HepG2 (cell line): Measurements from ENCODE around the gene PHF2. TPM values are rescaled to one million over a fixed set of nuclear protein-coding genes. Genes with fewer than 3 reads are reported as not detected.

Experiments used
- CBX1 ChIP-seq: IDR thresholded peaks from one replicate; pipeline ENCODE4 v1.6.1; 2016; ENCODE audit warnings: antibody characterized with exemption, low read depth
- CBX2 ChIP-seq, 2 experiments: fragments of 200-600 bp in 1 of 2; sonication (generic); formaldehyde crosslinking in 1 of 2; IDR thresholded peaks; 2 replicates each; pipeline versions ENCODE4 v1.7.0 to v1.8.1; 2018 to 2022; ENCODE audit warnings: low read depth in 2 of 2, low read length in 1 of 2, mild to moderate bottlenecking in 1 of 2, missing genetic modification reagents in 1 of 2
- PRDM15 ChIP-seq: sonication (generic); formaldehyde crosslinking; IDR thresholded peaks from 2 replicates; pipeline ENCODE4 v1.4.0; 2020; ENCODE audit warnings: missing genetic modification reagents
- RORA ChIP-seq: sonication (generic); formaldehyde crosslinking; IDR thresholded peaks from 2 replicates; pipeline ENCODE4 v1.5.0; 2020; ENCODE audit warnings: mild to moderate bottlenecking, missing genetic modification reagents, moderate library complexity
- STAT5B ChIP-seq: sonication (generic); formaldehyde crosslinking; IDR thresholded peaks from 2 replicates; pipeline ENCODE4 v1.4.0; 2020; ENCODE audit warnings: missing genetic modification reagents
- ZBTB25 ChIP-seq: IDR thresholded peaks from 2 replicates; pipeline ENCODE4 v1.6.1; 2018; ENCODE audit warnings: missing genetic modification reagents
- ZKSCAN1 ChIP-seq: fragments of 150-350 bp; IDR thresholded peaks from 2 replicates; pipeline ENCODE4 v1.6.1; 2014; ENCODE audit warnings: low read length
- polyA plus RNA-seq, 8 experiments: library from polyadenylated mRNA; depleted of rRNA in 3 of 8; stranded (reverse) in 7 of 8; unstranded in 1 of 8; fragments of >200 nt; fragmentation: Illumina TruSeq in 4 of 8; extraction: Trizol in 4 of 8; gene quantifications; 2 replicates each; pipeline versions ENCODE4 v1.2.1 to v1.2.3, GENCODE V29; 2011 to 2016; ENCODE audit warnings: low read depth in 4 of 8, missing spikeins in 1 of 8, mixed read lengths in 1 of 8; ENCODE audit not compliant: insufficient read depth in 1 of 8
- total RNA-seq, 5 experiments: library from RNA; depleted of rRNA; stranded (reverse); fragments of >200 nt; fragmentation: Illumina TruSeq; extraction: Trizol; gene quantifications; 2 replicates each; pipeline ENCODE4 v1.2.3, GENCODE V29; 2016; ENCODE audit warnings: low read depth in 1 of 5
- TF ChIP-seq, protein P1 (sequence below): sonication (generic); formaldehyde crosslinking; IDR thresholded peaks from 2 replicates; pipeline ENCODE4 v1.4.0; 2020; ENCODE audit warnings: missing genetic modification reagents

Gene PHF2
- total and polyA plus RNA-seq, 2 of the 13 experiments (the other 11 are each of a cell fraction or from before 2014, with no cell fraction given) = 6.6 to 9.1 TPM

DNA sequence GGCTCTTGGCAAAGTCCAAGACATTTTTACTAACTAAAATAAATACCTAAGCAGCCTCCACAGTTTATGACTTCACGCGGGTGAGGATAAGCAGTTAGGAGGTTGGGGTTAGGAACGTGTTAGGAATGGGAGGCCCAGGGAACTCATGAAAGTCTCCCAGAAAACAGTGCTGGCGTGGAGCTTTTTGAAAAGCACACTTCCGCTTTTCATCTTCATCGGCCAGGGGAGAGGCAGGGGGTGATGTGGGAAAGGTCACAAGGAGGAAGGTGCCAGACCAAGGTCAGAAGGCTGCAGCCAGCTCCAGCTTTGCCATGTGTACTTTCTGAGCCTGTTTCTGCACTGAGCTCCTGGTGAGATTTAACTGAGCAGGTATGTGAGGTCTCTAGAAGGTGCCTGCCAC is 149.0 kb downstream of the PHF2 start (continued):
- no peak for TF ChIP-seq CBX2 (IDR thresholded peaks at IDR 0.05; ENCODE audit: low read depth, low read length)
- no peak for TF ChIP-seq CBX2 (CRISPR knock-in tag; IDR thresholded peaks at IDR 0.05; ENCODE audit: low read depth)
- TF ChIP-seq PRDM15 (CRISPR knock-in tag) = no peak
- no peak for TF ChIP-seq ZBTB25 (CRISPR knock-in tag)
- no peak for TF ChIP-seq CBX1
- TF ChIP-seq, protein P1, sequence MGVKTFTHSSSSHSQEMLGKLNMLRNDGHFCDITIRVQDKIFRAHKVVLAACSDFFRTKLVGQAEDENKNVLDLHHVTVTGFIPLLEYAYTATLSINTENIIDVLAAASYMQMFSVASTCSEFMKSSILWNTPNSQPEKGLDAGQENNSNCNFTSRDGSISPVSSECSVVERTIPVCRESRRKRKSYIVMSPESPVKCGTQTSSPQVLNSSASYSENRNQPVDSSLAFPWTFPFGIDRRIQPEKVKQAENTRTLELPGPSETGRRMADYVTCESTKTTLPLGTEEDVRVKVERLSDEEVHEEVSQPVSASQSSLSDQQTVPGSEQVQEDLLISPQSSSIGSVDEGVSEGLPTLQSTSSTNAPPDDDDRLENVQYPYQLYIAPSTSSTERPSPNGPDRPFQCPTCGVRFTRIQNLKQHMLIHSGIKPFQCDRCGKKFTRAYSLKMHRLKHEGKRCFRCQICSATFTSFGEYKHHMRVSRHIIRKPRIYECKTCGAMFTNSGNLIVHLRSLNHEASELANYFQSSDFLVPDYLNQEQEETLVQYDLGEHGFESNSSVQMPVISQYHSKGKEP (CRISPR knock-in tag) = no peak
- no peak for TF ChIP-seq STAT5B (CRISPR knock-in tag)
- TF ChIP-seq ZKSCAN1 = no peak
- TF ChIP-seq RORA (CRISPR knock-in tag) = no peak
